GM04503 (cell line): ENCODE results near the gene EFNA4.

Experiments
- DNase-seq: peaks from one replicate; pipeline ENCODE4 v3.0.0-alpha.2; 2012; ENCODE audit warnings: low read depth

The EFNA4 gene

DNA sequence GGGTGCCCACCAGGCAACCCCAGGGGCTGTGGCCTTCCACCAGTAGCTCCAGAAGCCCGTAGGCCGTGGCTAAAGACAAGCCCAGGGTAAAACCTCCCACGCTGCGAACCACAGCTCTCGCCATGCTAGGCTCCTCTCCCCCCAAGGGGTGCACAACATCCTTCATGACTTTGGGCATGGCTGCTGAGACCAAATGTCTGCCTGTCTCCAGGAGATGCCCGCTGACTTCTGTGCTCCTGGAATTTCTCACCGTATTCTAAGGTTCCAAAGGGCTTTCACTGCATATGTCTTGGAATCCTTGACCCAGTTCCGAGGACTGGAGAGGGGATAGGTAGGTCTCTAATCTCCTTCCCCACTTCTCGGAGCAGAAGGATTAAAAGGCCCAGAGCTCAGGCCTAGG is 30.0 kb upstream of the EFNA4 start, which contains the start of the genes DCST1 and DCST2:
Gene DCST1, plus strand, starts transcription at position 301 of the 400 bp plus-strand sequence. CDS start 213 bp downstream, outside the sequence.
Gene DCST2, minus strand, starts transcription at position 258 of the 400 bp plus-strand sequence. Its CDS starts 80 bp downstream, at position 178.
- DNase-seq = no peak

DNA sequence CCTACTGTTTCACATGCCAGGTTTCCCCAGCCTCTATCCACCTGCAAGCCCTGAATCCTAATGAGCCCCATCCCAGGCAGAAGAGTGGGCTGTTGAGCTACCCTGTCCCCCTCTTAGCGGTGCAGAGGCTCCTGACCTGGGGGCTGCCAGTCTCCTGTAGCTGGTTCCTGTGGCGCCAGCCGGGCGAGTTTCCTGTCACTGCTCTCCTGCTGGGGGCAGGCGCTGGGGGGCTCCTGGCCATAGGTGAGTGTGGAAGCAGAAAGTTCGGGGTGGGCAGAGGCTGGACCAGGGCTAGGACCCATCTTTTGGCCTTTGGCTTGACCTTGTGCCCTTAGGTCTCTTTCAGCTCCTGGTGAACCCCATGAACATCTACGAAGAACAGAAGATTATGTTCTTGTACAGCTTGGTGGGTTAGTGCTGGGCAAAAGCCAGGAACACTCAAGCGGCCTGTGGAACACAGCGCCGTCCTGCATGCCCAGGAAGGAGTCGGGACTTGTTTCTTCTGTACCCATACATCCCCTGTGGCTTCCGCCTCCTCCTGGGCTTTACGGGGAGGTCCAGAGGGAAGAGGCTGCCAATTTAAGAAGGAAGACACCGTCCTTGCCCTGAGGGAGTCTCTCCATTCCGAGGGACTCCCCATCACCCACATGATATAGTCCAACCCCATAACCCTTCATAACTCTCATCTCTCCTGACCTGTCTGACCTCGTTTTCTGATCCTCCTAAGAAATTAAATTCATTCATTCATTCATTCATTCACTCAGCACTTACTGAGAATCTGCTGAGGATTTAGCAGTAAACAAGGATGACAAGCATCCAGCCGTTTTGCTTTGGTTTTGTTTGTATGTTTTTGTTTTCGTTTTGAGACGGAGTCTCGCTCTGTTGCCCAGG is 29.0 kb upstream of the EFNA4 start:
- no peak for DNase-seq

DNA sequence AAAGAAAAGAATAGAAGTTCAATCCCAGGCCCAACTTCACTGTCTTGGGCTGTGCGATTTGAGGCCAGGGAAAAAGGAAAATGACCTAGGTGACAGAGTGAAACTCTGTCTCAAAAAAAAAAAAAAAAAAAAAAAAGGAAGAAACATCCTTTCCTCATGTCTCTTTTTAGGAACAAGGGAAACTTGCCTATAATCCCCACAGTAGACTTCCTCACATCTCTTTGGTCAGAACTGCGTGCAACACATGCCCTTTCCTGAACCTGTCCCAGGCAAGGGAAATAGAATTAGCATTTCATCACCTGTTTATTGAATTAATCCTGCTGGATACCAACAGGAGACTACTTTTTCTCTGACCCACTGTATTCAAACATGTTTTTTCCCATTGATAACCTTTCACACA is 27.6 kb upstream of the EFNA4 start:
- no peak for DNase-seq

DNA sequence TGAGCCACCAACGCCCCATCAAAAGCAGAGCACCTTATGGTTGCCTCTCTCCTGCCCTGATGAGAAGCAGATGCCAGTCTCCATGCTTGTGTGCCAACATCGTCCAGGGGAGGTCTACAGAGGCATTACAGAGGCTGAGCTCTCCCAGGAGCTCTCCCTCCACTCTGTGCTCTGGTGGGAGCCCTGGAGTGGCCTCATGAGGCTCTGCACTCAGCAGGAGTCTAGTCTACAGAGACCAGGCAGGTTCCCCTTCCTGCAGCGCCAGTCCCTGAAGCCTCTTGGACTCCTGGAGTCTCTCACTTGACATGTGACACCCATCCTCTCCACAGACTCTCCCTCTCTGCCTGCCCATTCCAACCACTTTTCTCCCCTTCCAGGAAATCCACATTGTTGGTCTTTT is 26.5 kb upstream of the EFNA4 start:
- no peak for DNase-seq

DNA sequence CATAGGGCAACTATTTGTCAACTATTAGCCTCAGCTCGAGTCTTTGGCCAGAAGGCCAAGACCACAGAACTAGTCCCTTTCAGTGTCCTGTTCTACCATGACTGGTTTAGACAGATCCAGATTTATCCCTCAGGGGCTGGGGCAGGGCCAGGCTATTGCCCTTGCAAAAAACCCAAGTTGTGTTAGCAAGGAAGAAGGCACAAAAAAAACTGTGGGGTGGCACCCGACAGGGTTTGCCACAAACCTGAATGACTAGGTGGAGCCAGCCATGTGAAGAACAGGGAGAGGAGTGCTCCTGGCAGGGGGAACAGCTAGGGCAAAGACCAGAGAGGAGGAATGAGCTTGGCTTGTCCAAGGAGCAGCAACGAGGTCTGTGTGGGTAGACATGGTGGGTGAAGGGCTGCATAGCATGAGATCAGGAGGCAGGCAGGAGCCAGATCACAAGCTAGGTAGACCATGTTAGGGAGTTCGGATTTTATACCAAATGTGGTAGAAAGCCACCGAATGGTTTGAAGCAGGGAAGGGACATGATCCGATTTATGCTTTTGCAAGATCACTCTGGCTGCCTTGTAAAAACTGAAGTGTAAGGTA is 25.6 kb upstream of the EFNA4 start:
- no peak for DNase-seq

DNA sequence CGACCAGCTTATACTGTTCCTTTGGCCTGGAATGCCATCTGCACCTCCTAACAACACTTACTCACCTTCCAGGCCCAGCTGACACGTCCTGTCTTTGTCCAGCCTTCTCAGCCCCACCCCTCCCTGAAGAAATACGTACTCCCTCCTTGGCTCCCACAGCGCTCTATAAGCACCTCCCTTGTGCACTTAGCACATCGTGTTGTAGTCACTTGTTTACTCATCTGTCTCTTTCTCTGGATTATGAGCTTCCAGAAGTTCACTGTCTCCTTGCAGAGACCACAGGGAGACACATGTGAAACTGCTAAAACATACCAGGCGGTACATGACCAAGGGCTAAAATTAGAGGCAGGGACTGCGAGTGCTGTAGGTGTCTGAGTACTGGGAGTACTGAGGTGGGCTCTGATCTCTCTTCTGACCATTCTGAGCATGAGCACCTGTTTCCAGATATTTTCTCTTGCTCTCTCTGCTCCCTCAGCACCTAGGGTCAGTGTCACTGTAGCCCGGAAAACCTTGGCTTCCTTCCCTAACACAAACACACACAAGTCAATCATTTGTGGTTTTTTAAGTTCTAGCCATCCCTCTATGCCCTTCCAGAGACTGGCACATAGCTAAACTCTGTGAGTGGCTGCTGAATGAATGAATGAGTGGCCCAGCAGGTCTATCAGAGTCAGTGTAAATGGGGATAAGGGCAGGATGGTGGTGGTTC is 24.8 kb upstream of the EFNA4 start:
- no peak for DNase-seq

DNA sequence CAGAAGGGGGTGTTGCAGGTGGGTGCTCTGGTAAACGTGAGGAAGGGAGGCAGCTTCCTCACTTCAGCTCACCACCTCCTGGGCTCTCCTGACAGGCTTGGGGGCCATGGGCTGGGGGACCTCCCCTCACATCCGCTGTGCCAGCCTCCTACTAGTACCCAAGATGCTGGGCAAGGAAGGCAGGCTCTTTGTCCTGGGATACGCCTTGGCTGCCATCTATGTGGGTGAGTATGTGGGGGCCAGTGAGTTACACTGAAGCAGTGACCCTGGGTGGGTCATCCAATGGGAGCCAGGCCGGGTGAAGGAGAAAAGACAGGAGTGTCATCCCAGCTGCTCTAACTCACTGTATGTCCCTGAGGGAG is 24.3 kb upstream of the EFNA4 start:
- DNase-seq = no peak

DNA sequence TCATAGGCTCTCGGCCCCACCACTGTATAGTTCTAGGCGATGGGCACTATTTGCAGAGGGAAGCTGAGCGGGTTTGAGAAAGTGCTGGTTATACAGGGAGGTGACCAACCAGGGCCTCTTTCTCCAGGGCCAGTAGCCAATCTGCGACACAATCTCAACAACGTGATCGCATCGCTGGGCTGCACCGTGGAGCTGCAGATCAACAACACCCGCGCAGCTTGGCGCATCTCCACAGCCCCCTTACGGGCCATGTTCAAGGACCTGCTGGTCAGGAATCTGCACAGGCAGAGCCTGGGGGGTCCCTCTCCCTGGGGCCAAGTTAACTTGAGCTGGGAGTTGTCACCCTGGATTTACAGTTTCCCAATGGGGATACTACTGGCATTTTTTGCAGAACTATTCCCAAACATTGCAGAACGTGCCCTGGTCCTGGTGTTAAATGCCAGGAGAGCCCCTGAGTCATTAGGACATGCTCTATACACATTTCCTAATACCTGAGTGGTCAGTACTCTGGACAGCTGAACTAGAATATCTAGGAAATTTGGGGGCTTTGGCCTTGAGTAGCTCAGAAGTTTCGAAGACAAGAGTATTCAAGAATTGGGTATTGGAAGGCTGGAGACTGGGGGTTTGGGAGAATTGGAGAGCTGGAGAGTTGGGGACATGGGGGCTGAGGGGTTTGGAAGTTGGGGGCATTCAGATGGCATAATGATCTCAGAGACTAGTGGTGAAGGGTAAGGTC is 23.0 kb upstream of the EFNA4 start:
- no peak for DNase-seq

DNA sequence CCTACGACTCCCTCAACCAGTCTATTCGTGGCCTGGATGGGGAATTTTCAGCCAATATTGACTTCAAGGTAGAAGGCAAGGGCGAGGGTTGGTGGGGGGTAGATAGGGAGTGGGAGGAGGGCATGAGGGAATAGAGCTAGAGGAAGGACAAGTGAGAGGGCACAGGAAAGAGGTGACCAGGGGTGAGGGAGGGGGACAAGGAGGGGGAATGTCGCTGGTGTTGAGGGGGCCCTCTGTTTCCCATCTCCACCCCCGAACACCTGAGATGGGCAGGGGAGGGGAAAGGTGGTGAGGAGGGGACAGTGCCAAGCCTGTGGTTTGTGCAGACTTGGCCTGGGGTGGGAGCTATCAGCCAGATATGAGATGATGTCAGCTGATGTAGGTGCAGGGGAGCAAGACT is 20.8 kb upstream of the EFNA4 start:
- DNase-seq = no peak

DNA sequence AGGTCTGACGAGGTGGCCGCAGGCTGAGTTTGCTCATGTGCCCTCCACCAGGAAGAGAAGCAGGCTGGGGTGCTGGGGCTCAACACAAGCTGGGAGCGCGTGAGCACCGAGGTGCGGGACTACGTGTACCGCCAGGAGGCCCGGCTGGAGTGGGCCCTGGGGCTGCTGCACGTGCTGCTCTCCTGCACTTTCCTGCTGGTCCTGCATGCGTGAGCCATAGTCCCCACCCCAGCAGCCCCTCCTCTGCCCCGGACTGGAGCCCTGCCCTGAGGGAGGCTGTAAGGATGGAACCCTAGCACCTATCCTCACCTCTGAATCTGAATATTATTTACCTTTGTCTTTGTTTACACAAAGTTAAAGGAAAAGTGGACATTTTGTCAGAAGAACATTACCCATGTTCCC is 20.2 kb upstream of the EFNA4 start:
- no peak for DNase-seq

DNA sequence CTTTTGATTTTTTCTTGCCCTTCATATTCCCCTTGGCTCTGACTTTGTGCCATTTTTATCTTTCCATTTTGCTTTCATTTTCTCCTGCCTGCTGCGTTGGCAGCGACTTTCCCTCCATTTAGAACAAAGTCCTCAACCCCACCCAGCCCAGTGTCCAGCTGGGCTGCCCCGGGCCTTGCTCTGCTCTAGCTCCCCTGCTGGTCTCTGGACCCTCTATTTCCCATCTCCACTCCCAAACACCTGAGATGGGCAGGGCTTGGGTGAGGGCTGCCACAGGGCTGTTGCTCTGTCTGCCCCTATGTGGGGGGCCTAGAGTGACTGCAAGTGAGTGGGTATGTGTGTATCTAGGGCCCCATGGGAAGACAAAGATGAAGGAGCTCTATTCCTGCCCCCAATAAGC is 19.7 kb upstream of the EFNA4 start:
- no peak for DNase-seq

DNA sequence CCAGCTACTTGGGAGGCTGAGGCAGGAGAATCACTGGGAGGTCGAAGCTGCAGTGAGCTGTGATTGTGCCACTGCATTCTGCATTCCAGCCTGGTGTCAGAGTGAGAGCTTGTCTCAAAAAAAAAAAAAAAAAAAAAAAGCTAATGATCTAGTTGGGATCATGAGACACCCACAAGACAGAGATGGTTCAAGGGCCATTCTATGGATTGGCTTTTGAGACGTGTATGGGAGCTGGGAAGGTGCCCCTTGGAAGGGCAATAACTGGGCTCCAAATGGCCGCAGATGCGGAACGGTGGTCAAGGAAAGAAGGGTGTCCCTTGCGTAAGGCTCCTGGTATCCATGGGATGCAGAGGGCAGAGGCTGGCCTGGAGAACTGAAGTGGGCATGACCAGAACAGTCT is 19.2 kb upstream of the EFNA4 start:
- DNase-seq = no peak

DNA sequence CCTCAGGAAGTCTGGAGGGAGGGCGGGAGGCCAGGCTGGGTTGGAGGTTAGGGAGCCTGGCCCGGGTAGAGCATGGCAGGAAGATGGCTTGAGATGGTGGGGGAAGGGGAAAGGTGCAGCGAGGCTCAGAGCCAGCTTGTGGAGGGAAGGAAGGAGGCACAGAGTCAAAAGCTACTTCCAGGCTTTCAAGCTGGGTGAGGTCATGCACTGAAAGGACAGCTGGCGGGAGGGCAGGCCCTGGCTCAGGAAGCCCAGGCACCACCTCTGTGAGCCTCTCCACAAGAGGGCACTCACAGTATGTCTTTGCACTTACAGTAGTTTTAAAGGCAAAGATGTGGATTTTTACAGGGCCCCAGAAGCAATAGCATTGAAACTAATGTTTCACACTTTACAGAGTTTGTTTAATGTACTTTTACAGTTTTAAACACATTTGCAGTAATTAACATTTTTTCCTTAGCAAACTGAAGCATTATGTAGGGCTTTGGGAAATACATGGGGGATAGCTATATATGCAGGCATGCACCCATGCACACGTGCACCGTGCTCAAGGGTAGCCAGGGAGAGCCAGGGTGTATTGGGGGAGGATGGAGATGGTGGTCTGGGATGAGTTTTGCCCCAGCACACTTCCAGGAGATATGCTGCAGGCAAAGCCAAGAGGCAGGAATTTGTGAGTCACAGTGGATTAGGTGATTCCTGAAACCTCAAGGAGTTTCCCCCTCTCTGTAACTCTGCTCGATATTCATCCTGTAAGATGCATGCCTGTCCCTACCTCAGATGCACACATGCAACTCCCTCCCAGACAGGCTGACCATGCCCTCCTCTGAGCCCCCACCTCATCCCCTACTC is 18.5 kb upstream of the EFNA4 start:
- no peak for DNase-seq

DNA sequence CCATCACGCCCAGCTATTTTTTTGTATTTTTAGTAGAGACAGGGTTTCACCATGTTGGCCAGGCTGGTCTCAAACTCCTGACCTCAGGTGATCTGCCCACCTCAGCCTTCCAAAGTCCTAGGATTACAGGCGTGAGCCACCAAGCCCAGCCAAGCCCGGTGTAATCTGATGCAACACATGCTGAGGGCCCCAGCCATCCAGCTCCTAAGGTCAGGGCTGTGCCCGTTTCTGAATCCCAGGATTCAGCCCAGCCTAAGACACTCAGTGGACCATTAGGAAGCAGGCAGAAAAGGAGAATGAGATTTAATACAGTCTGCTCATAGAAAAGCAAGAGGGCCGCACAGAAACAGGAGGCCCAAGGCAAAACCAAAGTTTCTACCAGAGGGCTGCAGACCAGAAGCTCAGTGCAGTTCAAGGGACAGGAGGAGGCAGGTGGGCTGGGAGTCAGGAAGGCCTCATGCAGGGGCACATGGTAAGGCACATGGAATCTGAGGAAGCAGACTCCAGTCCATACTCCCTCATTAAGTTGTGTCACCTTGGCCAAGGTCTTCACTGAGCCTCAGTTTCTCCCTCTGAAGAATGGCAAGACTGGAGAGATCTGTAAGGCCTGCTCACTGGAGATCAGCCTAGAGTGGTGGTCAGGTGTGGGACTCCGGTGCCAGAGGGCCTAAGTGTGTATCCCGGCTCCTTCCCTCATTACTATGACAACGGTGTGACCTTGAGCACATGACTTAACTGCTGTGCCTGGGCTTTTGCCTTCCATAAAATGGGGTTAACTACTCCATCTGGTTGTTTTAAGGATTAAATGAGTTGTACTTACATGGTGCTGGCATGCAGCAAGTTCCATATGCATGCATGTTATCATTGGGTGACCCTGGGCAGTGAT is 14.8 kb upstream of the EFNA4 start:
- no peak for DNase-seq

DNA sequence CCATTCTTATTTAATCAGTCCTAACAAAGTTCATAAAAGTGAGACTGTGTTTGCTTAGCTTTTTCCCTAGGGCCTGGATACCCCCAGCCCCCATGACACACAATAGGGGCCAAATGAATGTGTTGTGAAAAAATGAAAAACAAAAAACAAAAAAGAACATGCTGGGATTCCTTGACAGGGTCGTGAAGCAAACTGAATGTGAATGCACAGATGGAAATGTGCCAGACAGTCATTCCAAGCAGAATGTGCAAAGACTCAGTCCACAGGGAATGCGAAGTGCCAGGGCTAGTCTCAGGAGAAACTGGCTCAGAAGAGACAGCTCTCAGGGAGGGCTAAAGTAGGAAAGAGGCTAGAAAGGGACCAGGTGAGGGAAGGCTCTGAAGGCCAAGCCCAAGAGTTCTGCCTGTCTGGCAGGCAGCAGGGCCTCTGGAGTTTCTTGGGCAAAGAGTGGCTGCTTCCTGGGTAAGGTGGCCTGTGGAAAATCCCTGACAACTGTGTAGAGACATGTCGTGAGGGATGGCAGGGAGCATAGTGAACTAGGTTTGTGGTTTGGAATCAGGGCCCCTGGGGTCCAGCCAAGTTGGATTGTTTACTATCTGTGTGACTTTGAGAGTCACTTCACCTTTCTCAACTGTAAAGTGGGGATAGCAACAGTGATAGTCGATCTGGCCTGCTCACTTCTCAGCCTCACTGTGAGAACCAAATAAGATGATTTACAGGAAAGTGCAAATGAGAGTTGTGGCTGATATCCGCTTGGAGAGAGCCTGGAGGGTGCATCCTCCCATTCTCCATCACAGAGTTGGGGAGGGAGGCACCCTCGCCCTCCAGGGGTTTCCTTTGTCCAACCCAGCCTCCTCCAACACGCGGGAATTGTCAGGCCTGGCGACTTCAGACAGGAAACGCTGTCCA is 13.6 kb upstream of the EFNA4 start:
- DNase-seq = no peak

DNA sequence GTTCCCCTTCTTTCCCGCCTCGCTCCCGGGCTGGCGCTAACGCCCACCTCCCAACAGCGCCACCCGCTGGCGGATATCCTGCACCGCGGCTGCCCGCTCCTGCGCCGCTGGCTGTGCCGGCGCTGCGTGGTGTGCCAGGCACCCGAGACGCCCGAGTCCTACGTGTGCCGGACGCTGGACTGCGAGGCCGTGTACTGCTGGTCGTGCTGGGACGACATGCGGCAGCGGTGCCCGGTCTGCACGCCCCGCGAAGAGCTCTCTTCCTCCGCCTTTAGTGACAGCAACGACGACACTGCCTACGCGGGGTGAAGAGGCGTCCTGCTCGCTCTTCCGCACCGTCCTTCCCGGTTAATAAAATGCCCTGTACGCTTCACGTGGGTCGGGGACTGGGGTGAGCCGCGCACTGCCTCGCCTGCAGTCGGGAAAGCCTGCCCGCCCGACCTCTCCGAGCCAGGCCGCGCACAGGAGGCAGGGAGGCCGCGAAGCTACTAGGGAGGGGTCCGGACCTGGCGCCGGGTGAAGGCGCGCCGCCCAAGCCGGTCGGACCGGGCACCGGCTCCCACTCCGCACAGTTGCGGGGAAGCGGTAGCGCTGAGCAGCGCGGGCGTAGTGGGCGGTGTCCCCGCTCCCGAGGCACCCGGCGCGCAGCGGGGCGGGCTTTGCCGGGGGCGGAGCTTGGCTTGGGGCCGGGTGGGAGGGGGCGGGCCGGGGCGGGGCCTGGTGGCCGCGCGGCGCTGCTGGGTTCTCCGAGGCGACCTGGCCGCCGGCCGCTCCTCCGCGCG is 12.8 kb upstream of the EFNA4 start, which contains the start of gene ADAM15:
Gene ADAM15, plus strand, starts transcription at position 757 of the 782 bp plus-strand sequence. CDS start 71 bp downstream, outside the sequence.
- no peak for DNase-seq

DNA sequence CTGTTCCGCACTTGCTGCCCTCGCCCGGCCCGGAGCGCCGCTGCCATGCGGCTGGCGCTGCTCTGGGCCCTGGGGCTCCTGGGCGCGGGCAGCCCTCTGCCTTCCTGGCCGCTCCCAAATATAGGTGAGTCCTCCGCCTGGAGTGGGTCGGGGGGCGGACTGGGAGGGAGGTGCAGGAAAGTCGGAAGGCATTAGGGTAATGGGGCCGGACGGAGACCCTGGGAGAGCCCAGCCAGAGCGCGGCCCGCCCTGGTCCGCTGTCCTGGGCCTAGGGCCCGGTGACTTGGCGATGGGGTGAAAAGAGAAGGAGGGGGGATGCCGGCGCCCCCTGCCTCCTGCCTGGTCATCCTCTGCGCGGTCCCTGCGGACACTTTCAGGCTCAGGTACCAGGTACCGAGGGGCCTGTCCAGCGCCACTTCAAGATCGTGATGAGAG is 12.2 kb upstream of the EFNA4 start:
- DNase-seq = no peak

DNA sequence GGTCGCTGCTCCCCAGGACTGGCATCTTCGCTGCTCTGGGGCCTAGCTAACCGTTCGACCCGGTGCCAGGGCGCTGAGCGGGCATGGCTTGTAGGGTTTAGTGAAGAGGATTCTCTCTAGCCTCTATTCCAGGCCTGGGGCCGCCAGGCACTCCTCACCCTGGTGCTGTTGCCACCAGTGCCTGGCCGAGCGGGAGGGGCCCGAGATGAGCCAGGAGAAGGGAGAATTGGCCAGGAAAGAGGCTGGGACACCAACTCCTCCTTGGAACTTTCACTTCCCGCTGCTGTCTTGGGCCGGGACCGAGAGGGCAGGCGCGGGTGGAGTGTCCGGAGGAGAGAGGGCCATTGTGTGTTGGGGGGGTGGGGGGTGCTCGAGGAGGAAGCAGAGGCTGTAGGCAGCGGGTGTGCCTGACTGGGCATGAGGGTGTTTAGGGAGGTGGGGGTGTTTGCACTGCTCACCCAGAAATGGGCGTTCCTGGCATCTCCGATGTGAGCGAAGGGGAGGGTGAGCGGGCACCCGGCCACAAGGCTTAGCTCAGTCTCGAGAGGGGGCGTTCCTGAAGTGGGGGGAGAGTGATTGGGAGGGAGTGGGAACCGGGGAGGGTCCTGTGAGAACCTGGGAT is 11.7 kb upstream of the EFNA4 start:
- DNase-seq = no peak
